ENCODE measurements around the gene EEF1AKMT3. TPM values are rescaled to one million over a fixed set of nuclear protein-coding genes. Genes with fewer than 3 reads are reported as not detected.

The EEF1AKMT3 gene
- total RNA-seq, 5 donors from 2014 or later (not counting 1 experiment from before 2014, with no cell fraction given), result 2.4 to 5.1 (median 3.4) TPM

- 100% methylated on average over 6 of the region's 10 CpGs for WGBS (ENCODE audit: insufficient coverage)
- Mint-ChIP-seq H3K36me3 (peaks cover 39% of the 10 kb centered on the region), H3K4me3 (no peak overlapping the region), H3K4me1 (peaks cover 3 to 11% (median 8%) of the 10 kb centered on the region in 3 donors), H3K9me3 (no peaks in the 10 kb centered on the region), H3K27ac (no peak overlapping the region), H3K27me3 (no peaks in the 10 kb centered on the region)
- H3K4me1 ChIP-seq (ENCODE audit: control insufficient read depth in 1 of 2, extremely low read depth in 1 of 2, insufficient read depth in 2 of 2, low read length in 2 of 2), result no peaks in the 10 kb centered on the region
- ChIA-PET POLR2A (no interaction called here), CTCF (no interaction called here)
- DNase-seq (no peak), ATAC-seq (replicated peaks in 1 of 4) (no peak)
- no peak overlapping the region for H3K4me3 ChIP-seq (ENCODE audit: control insufficient read depth in 1 of 2, extremely low read depth in 1 of 2, low read length in 1 of 2)
- no peaks in the 10 kb centered on the region for H3K9me3 ChIP-seq
- H3K27ac ChIP-seq (ENCODE audit: low read length), result no peak overlapping the region
- peaks cover 11 to 59% of the 10 kb centered on the region in 2 donors for H3K36me3 ChIP-seq (ENCODE audit: control insufficient read depth in 2 of 2, extremely low read depth in 1 of 2, insufficient read depth in 1 of 2, low read length in 1 of 2)
- H3K27me3 ChIP-seq (replicated peaks in 1 of 2; ENCODE audit: control insufficient read depth in 2 of 2, extremely low read depth in 1 of 2, insufficient read depth in 2 of 2, low read length in 1 of 2), result no peaks in the 10 kb centered on the region
These were observed 49.2 kb downstream of the EEF1AKMT3 start for GRCh38 chr12:57821474-57822214.

GRCh38 chr12:57822392-57823130, 50.1 kb downstream of the EEF1AKMT3 start:
- CTCF ChIA-PET, result interaction anchor here in 1 of 2 donors (1.3 kb wide), 1 partner anchor 19 kb away, joined by 4 read pairs; no protein-coding TSS in a partner anchor
- H3K4me1 Mint-ChIP-seq, result peaks cover 7 to 11% (median 11%) of the 10 kb centered on the region in 3 donors
- ATAC-seq (replicated peaks in 1 of 4) (no peak), DNase-seq (no peak)
- H3K4me3 Mint-ChIP-seq, result no peak overlapping the region
- H3K36me3 Mint-ChIP-seq, result peaks cover 44% of the 10 kb centered on the region
- peak overlapping the region; percentile 15 to 59 for H3K27ac Mint-ChIP-seq
- no peaks in the 10 kb centered on the region for H3K27me3 ChIP-seq (replicated peaks in 1 of 2; ENCODE audit: control insufficient read depth in 2 of 2, extremely low read depth in 1 of 2, insufficient read depth in 2 of 2, low read length in 1 of 2)
- 93% methylated on average over 4 of the region's 10 CpGs for WGBS (ENCODE audit: insufficient coverage)
- H3K4me1 ChIP-seq (ENCODE audit: control insufficient read depth in 1 of 2, extremely low read depth in 1 of 2, insufficient read depth in 2 of 2, low read length in 2 of 2), result peaks cover 0 to 4% of the 10 kb centered on the region in 2 experiments
- no peaks in the 10 kb centered on the region for H3K9me3 ChIP-seq
- no peaks in the 10 kb centered on the region for H3K27me3 Mint-ChIP-seq
- H3K4me3 ChIP-seq (ENCODE audit: control insufficient read depth in 1 of 2, extremely low read depth in 1 of 2, low read length in 1 of 2), result no peak overlapping the region
- H3K9me3 Mint-ChIP-seq, result no peaks in the 10 kb centered on the region
- no peak overlapping the region for H3K27ac ChIP-seq (ENCODE audit: low read length)
- peaks cover 15 to 68% of the 10 kb centered on the region in 2 donors for H3K36me3 ChIP-seq (ENCODE audit: control insufficient read depth in 2 of 2, extremely low read depth in 1 of 2, insufficient read depth in 1 of 2, low read length in 1 of 2)
- POLR2A ChIA-PET, result no interaction called here

GRCh38 chr12:57823131-57823907, 50.9 kb downstream of the EEF1AKMT3 start:
- Mint-ChIP-seq H3K9me3 (no peaks in the 10 kb centered on the region), H3K27ac (peak overlapping the region; percentile 15 to 59), H3K4me3 (no peak overlapping the region), H3K4me1 (peaks cover 7 to 11% (median 11%) of the 10 kb centered on the region in 3 donors), H3K27me3 (no peaks in the 10 kb centered on the region), H3K36me3 (peaks cover 44% of the 10 kb centered on the region)
- no peak for ATAC-seq (replicated peaks in 1 of 4)
- no peaks in the 10 kb centered on the region for H3K9me3 ChIP-seq
- H3K4me3 ChIP-seq (ENCODE audit: control insufficient read depth in 1 of 2, extremely low read depth in 1 of 2, low read length in 1 of 2), result no peak overlapping the region
- no peak for DNase-seq
- 94% methylated on average over 15 of the region's 17 CpGs for WGBS (ENCODE audit: insufficient coverage)
- H3K27ac ChIP-seq (ENCODE audit: low read length), result no peak overlapping the region
- H3K27me3 ChIP-seq (replicated peaks in 1 of 2; ENCODE audit: control insufficient read depth in 2 of 2, extremely low read depth in 1 of 2, insufficient read depth in 2 of 2, low read length in 1 of 2), result no peaks in the 10 kb centered on the region
- CTCF ChIA-PET, result interaction anchor here in 1 of 2 donors (1.3 kb wide), 1 partner anchor 20 kb away, joined by 4 read pairs; no protein-coding TSS in a partner anchor
- H3K4me1 ChIP-seq (ENCODE audit: control insufficient read depth in 1 of 2, extremely low read depth in 1 of 2, insufficient read depth in 2 of 2, low read length in 2 of 2), result peaks cover 0 to 4% of the 10 kb centered on the region in 2 experiments
- POLR2A ChIA-PET, result no interaction called here
- peaks cover 15 to 75% of the 10 kb centered on the region in 2 donors for H3K36me3 ChIP-seq (ENCODE audit: control insufficient read depth in 2 of 2, extremely low read depth in 1 of 2, insufficient read depth in 1 of 2, low read length in 1 of 2)

- ATAC-seq (replicated peaks in 1 of 4), result no peak
- H3K27me3 Mint-ChIP-seq, result no peaks in the 10 kb centered on the region
- ChIA-PET CTCF (interaction anchor here in 1 of 2 donors (1.3 kb wide), 1 partner anchor 21 kb away, joined by 4 read pairs; no protein-coding TSS in a partner anchor), POLR2A (no interaction called here)
- H3K4me1 Mint-ChIP-seq, result peaks cover 9 to 15% (median 15%) of the 10 kb centered on the region in 3 donors
- H3K27ac Mint-ChIP-seq, result peak overlapping the region in 1 of 2 donors; percentile 59
- Histone ChIP-seq H3K27ac (ENCODE audit: low read length) (no peak overlapping the region), H3K27me3 (replicated peaks in 1 of 2; ENCODE audit: control insufficient read depth in 2 of 2, extremely low read depth in 1 of 2, insufficient read depth in 2 of 2, low read length in 1 of 2) (no peaks in the 10 kb centered on the region), H3K4me3 (ENCODE audit: control insufficient read depth in 1 of 2, extremely low read depth in 1 of 2, low read length in 1 of 2) (no peak overlapping the region), H3K36me3 (ENCODE audit: control insufficient read depth in 2 of 2, extremely low read depth in 1 of 2, insufficient read depth in 1 of 2, low read length in 1 of 2) (peaks cover 15 to 82% of the 10 kb centered on the region in 2 donors), H3K4me1 (ENCODE audit: control insufficient read depth in 1 of 2, extremely low read depth in 1 of 2, insufficient read depth in 2 of 2, low read length in 2 of 2) (peaks cover 0 to 4% of the 10 kb centered on the region in 2 experiments), H3K9me3 (no peaks in the 10 kb centered on the region)
- DNase-seq, result no peak
- H3K36me3 Mint-ChIP-seq, result peaks cover 47% of the 10 kb centered on the region
- no peaks in the 10 kb centered on the region for H3K9me3 Mint-ChIP-seq
- H3K4me3 Mint-ChIP-seq, result no peak overlapping the region
- 97% methylated on average over 10 of the region's 18 CpGs for WGBS (ENCODE audit: insufficient coverage)
These were observed 51.7 kb downstream of the EEF1AKMT3 start for GRCh38 chr12:57823908-57824640.

- DNase-seq (no peak), ATAC-seq (replicated peaks in 1 of 4) (no peak)
- no peak overlapping the region for H3K4me3 ChIP-seq (ENCODE audit: control insufficient read depth in 1 of 2, extremely low read depth in 1 of 2, low read length in 1 of 2)
- no peaks in the 10 kb centered on the region for H3K9me3 ChIP-seq
- H3K4me1 ChIP-seq (ENCODE audit: control insufficient read depth in 1 of 2, extremely low read depth in 1 of 2, insufficient read depth in 2 of 2, low read length in 2 of 2), result peaks cover 0 to 11% of the 10 kb centered on the region in 2 experiments
- no peak overlapping the region for H3K27ac ChIP-seq (ENCODE audit: low read length)
- peaks cover 15 to 89% of the 10 kb centered on the region in 2 donors for H3K36me3 ChIP-seq (ENCODE audit: control insufficient read depth in 2 of 2, extremely low read depth in 1 of 2, insufficient read depth in 1 of 2, low read length in 1 of 2)
- no peak overlapping the region for H3K27ac Mint-ChIP-seq
- 100% methylated on average over 2 of the region's 2 CpGs for WGBS (ENCODE audit: insufficient coverage)
- H3K4me3 Mint-ChIP-seq, result no peak overlapping the region
- ChIA-PET POLR2A (interaction anchor here in 1 of 2 donors (0.7 kb wide), 1 partner anchor 30 kb away, joined by 3 read pairs; no protein-coding TSS in a partner anchor), CTCF (no interaction called here)
- H3K4me1 Mint-ChIP-seq, result peaks cover 22 to 29% (median 29%) of the 10 kb centered on the region in 3 donors
- H3K27me3 ChIP-seq (replicated peaks in 1 of 2; ENCODE audit: control insufficient read depth in 2 of 2, extremely low read depth in 1 of 2, insufficient read depth in 2 of 2, low read length in 1 of 2), result no peaks in the 10 kb centered on the region
- H3K27me3 Mint-ChIP-seq, result no peaks in the 10 kb centered on the region
- peaks cover 47% of the 10 kb centered on the region for H3K36me3 Mint-ChIP-seq
- no peaks in the 10 kb centered on the region for H3K9me3 Mint-ChIP-seq
These were observed 53.0 kb downstream of the EEF1AKMT3 start for GRCh38 chr12:57825451-57825850.

Data from T-cell (primary cell).